ENCODE data around the gene ZNF669. TPM values are rescaled to one million over a fixed set of nuclear protein-coding genes. Genes with fewer than 3 reads are reported as not detected.

ZNF669 gene
- total RNA-seq, 2 experiments from 2014 or later, result 13.2 to 15.1 TPM

DNA sequence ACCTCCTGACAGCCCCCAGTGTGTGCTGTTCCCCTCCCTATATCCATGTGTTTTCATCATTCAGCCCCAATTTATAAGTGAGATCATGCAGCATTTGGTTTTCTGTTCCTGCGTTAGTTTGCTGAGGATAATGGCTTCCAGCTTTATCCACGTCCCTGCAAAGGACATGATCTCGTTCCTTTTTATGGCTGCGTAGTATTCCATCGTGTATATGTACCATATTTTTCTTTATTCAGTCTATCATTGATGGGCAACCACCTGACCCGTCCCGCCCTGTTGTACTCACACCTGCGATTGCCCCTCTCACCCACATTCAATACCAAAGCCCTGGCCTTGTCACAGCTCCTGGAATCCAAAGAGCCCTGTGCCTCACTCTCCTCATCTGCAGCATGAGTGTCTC is 19.4 kb downstream of the ZNF669 start:
- H3K4me1 ChIP-seq (ENCODE audit: insufficient read depth, low read length), result no peaks in the 10 kb centered on the region
- no peaks in the 10 kb centered on the region for H3K4me1 Mint-ChIP-seq (ENCODE audit: low read depth)
- H3K27me3 ChIP-seq (ENCODE audit: control insufficient read depth in 1 of 2, insufficient read depth in 2 of 2, low read length in 2 of 2), result peaks cover 0 to 3% of the 10 kb centered on the region in 2 experiments
- no peak for ATAC-seq (ENCODE audit: poor library complexity)
- intact Hi-C loops (cut with DNase I, micrococcal nuclease), result no loop called here
- no peak overlapping the region for H3K27ac ChIP-seq (ENCODE audit: low read depth in 1 of 2, low read length in 2 of 2)
- no peaks in the 10 kb centered on the region for H3K36me3 ChIP-seq (ENCODE audit: insufficient read depth, low read length)
- TF ChIP-seq, protein P1, sequence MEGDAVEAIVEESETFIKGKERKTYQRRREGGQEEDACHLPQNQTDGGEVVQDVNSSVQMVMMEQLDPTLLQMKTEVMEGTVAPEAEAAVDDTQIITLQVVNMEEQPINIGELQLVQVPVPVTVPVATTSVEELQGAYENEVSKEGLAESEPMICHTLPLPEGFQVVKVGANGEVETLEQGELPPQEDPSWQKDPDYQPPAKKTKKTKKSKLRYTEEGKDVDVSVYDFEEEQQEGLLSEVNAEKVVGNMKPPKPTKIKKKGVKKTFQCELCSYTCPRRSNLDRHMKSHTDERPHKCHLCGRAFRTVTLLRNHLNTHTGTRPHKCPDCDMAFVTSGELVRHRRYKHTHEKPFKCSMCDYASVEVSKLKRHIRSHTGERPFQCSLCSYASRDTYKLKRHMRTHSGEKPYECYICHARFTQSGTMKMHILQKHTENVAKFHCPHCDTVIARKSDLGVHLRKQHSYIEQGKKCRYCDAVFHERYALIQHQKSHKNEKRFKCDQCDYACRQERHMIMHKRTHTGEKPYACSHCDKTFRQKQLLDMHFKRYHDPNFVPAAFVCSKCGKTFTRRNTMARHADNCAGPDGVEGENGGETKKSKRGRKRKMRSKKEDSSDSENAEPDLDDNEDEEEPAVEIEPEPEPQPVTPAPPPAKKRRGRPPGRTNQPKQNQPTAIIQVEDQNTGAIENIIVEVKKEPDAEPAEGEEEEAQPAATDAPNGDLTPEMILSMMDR (IDR thresholded peaks at IDR 0.05), result no peak
- H3K27me3 Mint-ChIP-seq, result peaks cover 11% of the 10 kb centered on the region
- ChIA-PET CTCF (no interaction called here), POLR2A (no interaction called here)
- DNase-seq, result no peak
- no peaks in the 10 kb centered on the region for H3K9me3 Mint-ChIP-seq
- H3K27ac Mint-ChIP-seq, result no peak overlapping the region
- H3K4me3 ChIP-seq (ENCODE audit: low read length), result no peak overlapping the region
- H3K36me3 Mint-ChIP-seq (ENCODE audit: low read depth), result no peaks in the 10 kb centered on the region
- no peak overlapping the region for H3K4me3 Mint-ChIP-seq
- peaks cover 0 to 23% of the 10 kb centered on the region in 2 experiments for H3K9me3 ChIP-seq (ENCODE audit: control insufficient read depth in 1 of 2, insufficient read depth in 1 of 2, low read length in 2 of 2)

DNA sequence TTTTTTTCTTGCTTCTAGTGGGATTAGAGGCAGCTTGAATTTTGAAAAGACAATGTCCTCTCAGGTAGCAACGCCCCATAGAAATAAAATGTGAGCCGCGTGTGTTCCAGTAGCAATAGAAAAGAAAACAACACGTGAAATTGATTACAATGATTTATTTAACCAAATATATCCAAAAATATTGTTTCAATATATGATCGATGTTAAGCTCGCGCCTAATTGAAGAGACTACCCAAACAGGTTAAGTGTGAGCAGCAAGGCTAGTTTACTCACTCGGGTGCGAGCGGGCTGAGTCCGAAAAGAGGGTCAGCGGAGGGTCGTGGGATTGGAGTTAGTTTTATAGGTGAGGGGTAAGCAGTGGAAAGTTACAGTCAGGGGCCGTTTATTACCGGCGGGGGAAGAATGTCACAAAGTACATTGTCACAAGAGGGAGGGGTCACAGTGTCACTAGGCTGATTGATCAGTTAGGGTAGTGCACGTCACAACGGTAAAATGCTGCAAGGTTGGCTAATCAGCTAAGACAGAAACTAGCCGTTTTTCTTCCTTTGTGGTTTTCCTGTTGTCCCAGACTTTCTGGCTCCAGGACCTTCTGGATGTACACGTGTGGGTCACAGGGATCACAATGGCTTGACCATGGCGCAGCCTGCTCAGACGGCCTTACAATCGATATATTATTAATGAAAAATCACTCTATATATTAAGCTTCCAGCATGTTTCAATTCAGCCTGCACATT is 24.8 kb downstream of the ZNF669 start:
- peaks cover 38% of the 10 kb centered on the region for H3K36me3 Mint-ChIP-seq (ENCODE audit: low read depth)
- no peaks in the 10 kb centered on the region for H3K9me3 Mint-ChIP-seq
- peak overlapping the region; percentile 93 for H3K4me3 Mint-ChIP-seq
- Histone ChIP-seq H3K27ac (ENCODE audit: low read depth in 1 of 2, low read length in 2 of 2) (no peak overlapping the region), H3K36me3 (ENCODE audit: insufficient read depth, low read length) (no peaks in the 10 kb centered on the region), H3K27me3 (ENCODE audit: control insufficient read depth in 1 of 2, insufficient read depth in 2 of 2, low read length in 2 of 2) (no peaks in the 10 kb centered on the region), H3K9me3 (ENCODE audit: control insufficient read depth in 1 of 2, insufficient read depth in 1 of 2, low read length in 2 of 2) (peaks cover 0 to 6% of the 10 kb centered on the region in 2 experiments), H3K4me3 (ENCODE audit: low read length) (peak overlapping the region; percentile 84), H3K4me1 (ENCODE audit: insufficient read depth, low read length) (peaks cover 16% of the 10 kb centered on the region)
- peak in 4 of 14 experiments; percentile 14 to 40 (median 24) for DNase-seq
- intact Hi-C loops (cut with DNase I, micrococcal nuclease), result loop anchor here in 1 of 2 experiments (5.0 to 10.0 kb wide), 2 partner anchors 83 to 145 kb away; partner anchors contain the start of gene AHCTF1
- peaks cover 6% of the 10 kb centered on the region for H3K27me3 Mint-ChIP-seq
- TF ChIP-seq, protein P1 (IDR thresholded peaks at IDR 0.05), result no peak
- peaks cover 26% of the 10 kb centered on the region for H3K4me1 Mint-ChIP-seq (ENCODE audit: low read depth)
- ATAC-seq (ENCODE audit: poor library complexity), result peak; percentile 18
- ChIA-PET POLR2A (interaction anchor here (1.0 to 1.4 kb wide), 3 partner anchors 25 to 337 kb away, joined by 4 to 8 read pairs (median 8); partner anchors contain the start of genes AHCTF1, NLRP3 and ZNF669), CTCF (no interaction called here)
- peak overlapping the region; percentile 71 for H3K27ac Mint-ChIP-seq

DNA sequence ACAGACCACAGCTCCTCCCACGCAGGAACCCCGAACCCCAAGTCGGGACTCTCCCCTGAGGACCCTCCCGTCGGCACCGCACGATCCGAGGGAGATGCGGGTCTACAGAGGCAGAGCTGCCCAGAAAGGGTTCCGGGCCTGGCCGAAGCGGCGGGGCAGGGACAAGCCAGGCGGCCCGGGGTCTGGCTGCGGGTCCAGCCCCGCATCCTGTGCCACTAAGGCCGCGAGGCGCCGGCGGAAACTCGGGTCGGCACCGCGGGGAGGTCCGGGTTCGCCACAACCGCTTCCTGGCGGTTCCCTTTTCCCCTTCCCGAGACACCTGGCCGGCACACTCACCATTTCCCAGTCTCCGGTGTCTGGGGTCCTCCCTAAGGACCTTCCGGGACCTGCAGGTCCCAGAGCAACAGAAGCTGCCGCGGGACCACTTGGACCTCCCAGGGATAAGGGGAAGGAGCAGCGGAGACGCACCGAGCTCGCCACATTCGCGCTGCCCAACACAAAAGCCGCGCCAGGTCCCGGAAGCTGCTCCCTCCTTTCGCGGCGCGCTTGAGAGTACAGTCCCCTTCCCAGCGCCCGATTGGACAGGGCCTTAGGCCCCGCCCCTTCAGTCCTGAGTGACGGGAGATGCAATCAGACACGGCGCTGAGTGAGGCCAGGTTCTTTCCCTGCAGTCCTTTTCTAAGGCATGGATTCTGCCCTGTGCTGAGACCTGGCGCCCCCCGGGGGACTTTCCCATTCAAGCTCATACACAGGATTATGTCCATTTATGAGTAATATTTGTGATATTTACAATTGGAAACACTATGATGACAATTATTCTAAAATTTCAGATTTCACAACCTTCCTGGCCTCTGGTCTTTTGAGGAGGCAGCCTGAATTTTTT is 25.7 kb downstream of the ZNF669 start, which contains the start of gene ZNF670:
ZNF670 (minus strand) TSS at position 554 of the 883 bp plus-strand sequence; CDS start at position 339, 215 bp downstream.
- H3K27me3 Mint-ChIP-seq, result peaks cover 6% of the 10 kb centered on the region
- Histone ChIP-seq H3K4me1 (ENCODE audit: insufficient read depth, low read length) (peaks cover 16% of the 10 kb centered on the region), H3K4me3 (ENCODE audit: low read length) (peak within 1 kb of the TSS; percentile 84), H3K36me3 (ENCODE audit: insufficient read depth, low read length) (no peaks in the 10 kb centered on the region), H3K9me3 (ENCODE audit: control insufficient read depth in 1 of 2, insufficient read depth in 1 of 2, low read length in 2 of 2) (peaks cover 0 to 6% of the 10 kb centered on the region in 2 experiments), H3K27ac (ENCODE audit: low read depth in 1 of 2, low read length in 2 of 2) (peak within 1 kb of the TSS in 1 of 2 donors; percentile 35), H3K27me3 (ENCODE audit: control insufficient read depth in 1 of 2, insufficient read depth in 2 of 2, low read length in 2 of 2) (no peaks in the 10 kb centered on the region)
- TF ChIP-seq, protein P1 (IDR thresholded peaks at IDR 0.05), result no peak
- H3K4me1 Mint-ChIP-seq (ENCODE audit: low read depth), result peaks cover 26% of the 10 kb centered on the region
- POLR2A ChIA-PET, result interaction anchor here (1.0 to 1.4 kb wide), 3 partner anchors 26 to 337 kb away, joined by 4 to 8 read pairs (median 8); partner anchors contain the start of genes AHCTF1, NLRP3 and ZNF669
- CTCF ChIA-PET, result no interaction called here
- peak; percentile 51 to 92 (median 78) for DNase-seq
- peak within 1 kb of the TSS; percentile 93 for H3K4me3 Mint-ChIP-seq
- H3K9me3 Mint-ChIP-seq, result peaks cover 2% of the 10 kb centered on the region
- intact Hi-C loops (cut with DNase I, micrococcal nuclease), result loop anchor here in 1 of 2 experiments (5.0 to 10.0 kb wide), 2 partner anchors 84 to 144 kb away; partner anchors contain the start of gene AHCTF1
- peak within 1 kb of the TSS; percentile 71 for H3K27ac Mint-ChIP-seq
- peaks cover 46% of the 10 kb centered on the region for H3K36me3 Mint-ChIP-seq (ENCODE audit: low read depth)
- ATAC-seq (ENCODE audit: poor library complexity), result peak; percentile 99

Data from CD4-positive, alpha-beta T cell (primary cell).